Measurements from ENCODE around the gene C1S.
"Not testable (repeated sequence)": the region's sequence is repeated elsewhere in the genome, so short reads cannot be mapped to it uniquely, and the experiment has no call there.

Gene C1S

DNA sequence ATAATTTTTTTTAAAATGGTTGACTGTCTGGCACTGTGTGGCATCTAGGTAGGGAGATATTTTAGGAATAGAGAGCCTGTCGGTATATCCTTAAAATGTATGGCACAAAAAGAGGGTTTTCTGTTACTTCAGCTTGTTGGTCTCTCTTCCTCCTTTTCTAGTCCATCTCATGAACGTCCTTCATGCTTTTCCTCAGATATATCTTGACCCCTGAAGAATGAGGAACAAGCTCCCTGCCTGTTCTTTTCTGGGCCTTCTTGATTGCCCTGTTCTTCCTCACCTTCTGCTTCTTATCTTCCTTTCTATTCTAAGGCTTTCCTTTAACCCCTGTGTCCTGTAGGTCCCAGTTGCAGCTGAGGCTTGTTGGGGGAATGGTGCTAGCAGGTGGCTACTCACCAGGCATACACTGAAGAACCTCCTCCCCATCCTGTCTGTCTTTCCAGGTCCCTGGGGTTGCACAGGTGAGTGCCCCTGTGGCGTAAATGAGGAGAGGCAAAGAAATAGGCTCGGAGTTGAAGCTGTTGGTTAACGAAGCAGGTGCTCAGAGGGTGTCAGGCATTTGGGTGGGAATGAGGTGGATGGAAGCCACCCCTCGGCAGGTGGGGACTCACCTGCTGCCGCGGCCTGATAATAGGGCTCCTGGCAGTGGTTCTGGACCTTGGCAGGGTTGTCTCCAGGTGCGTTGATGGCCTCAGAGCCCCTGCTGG lies 38.9 kb downstream of the C1S start:
- Histone ChIP-seq H3K4me1 (ENCODE audit: control insufficient read depth, insufficient read depth, low read length, poor library complexity, severe bottlenecking) (no peaks in the 10 kb centered on the region), H3K27ac (ENCODE audit: insufficient read depth, low read length, poor library complexity, severe bottlenecking) (no peak overlapping the region), H3K27me3 (replicated peaks; ENCODE audit: control insufficient read depth, insufficient read depth, low read length, poor library complexity, severe bottlenecking) (no peaks in the 10 kb centered on the region), H3K36me3 (ENCODE audit: control insufficient read depth, insufficient read depth, low read length) (peaks cover 19% of the 10 kb centered on the region), H3K4me3 (ENCODE audit: insufficient read depth, low read depth, low read length, poor library complexity, severe bottlenecking) (no peak overlapping the region), H3K9me3 (ENCODE audit: control insufficient read depth, low read length) (no peaks in the 10 kb centered on the region)
- no peak for DNase-seq

DNA sequence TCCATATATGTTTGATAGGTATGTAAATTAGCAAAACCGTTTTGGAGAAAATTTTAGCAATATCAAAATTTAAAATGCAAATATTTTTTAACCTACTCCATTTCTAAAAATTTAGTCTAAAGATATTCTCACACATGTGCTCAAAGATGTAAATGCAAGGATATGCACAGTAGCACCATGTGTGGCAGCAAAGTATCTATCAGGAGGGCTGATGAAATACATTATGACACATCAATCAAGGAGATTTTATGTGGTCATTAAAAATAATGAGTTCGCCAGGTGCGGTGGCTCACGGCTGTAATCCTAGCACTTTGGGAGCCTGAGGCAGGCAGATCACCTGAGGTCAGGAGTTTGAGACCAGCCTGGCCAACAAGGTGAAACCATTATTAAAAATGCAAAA lies 39.7 kb downstream of the C1S start:
- Histone ChIP-seq H3K36me3 (ENCODE audit: control insufficient read depth, insufficient read depth, low read length) (peaks cover 19% of the 10 kb centered on the region), H3K9me3 (ENCODE audit: control insufficient read depth, low read length) (no peaks in the 10 kb centered on the region), H3K4me1 (ENCODE audit: control insufficient read depth, insufficient read depth, low read length, poor library complexity, severe bottlenecking) (no peaks in the 10 kb centered on the region), H3K27ac (ENCODE audit: insufficient read depth, low read length, poor library complexity, severe bottlenecking) (no peak overlapping the region), H3K4me3 (ENCODE audit: insufficient read depth, low read depth, low read length, poor library complexity, severe bottlenecking) (no peak overlapping the region), H3K27me3 (replicated peaks; ENCODE audit: control insufficient read depth, insufficient read depth, low read length, poor library complexity, severe bottlenecking) (no peaks in the 10 kb centered on the region)
- DNase-seq, result no peak

DNA sequence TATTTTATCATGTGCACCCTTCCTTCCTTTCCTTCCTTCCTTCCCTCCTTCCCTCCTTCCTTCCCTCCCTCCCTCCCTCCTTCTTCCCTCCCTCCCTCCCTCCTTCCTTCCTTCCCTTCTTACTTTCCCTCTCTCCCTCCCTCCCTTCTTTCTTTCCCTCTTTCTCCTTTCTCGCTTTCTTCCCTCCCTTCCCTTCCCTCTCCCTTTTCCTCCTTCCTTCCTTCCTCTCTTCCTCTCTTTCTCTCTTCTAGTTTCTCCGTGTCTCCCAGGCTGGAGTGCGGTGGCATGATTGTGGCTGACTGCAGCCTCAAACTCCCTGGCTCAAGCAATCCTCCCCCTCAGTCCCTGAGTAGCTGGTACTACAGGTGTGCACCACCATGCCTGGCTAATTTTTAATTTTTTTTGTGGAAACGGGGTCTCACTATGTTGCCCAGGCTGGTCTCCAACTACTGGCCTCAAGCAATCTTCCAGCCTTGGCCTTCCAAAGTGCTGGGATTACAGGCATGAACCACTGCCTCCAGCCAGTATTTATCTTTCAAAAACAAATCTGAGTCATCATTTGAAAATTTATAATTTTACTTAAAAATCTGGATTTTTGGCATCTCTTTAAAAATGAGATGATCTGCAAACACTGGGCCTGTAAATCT lies 40.7 kb downstream of the C1S start:
- Histone ChIP-seq H3K27ac (ENCODE audit: insufficient read depth, low read length, poor library complexity, severe bottlenecking) (no peak overlapping the region), H3K9me3 (ENCODE audit: control insufficient read depth, low read length) (no peaks in the 10 kb centered on the region), H3K36me3 (ENCODE audit: control insufficient read depth, insufficient read depth, low read length) (peaks cover 19% of the 10 kb centered on the region), H3K4me1 (ENCODE audit: control insufficient read depth, insufficient read depth, low read length, poor library complexity, severe bottlenecking) (no peaks in the 10 kb centered on the region), H3K4me3 (ENCODE audit: insufficient read depth, low read depth, low read length, poor library complexity, severe bottlenecking) (no peak overlapping the region), H3K27me3 (replicated peaks; ENCODE audit: control insufficient read depth, insufficient read depth, low read length, poor library complexity, severe bottlenecking) (no peaks in the 10 kb centered on the region)
- DNase-seq, result no peak

DNA sequence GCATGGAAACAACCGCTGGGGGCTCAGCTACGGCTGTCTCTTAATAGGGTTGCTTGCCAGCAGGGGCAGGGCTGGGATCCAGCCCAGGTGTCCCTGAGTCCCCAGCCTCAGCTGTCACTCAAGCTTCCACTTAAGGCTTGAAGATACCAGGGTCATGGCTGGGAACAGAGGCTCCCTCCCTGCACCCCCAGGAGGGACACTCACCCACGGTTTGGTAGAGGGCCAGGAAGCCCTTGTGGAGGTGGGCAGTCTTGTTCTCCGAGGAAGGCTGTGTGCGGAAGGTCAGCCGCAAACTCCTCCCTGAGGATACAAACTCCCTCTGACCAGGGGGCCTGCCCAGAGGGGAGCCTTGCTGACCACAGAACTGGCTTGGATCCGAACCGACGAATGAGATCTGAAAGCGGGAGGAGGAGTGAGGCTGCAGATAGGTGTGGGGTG lies 41.2 kb downstream of the C1S start:
- Histone ChIP-seq H3K27me3 (replicated peaks; ENCODE audit: control insufficient read depth, insufficient read depth, low read length, poor library complexity, severe bottlenecking) (no peaks in the 10 kb centered on the region), H3K9me3 (ENCODE audit: control insufficient read depth, low read length) (no peaks in the 10 kb centered on the region), H3K27ac (ENCODE audit: insufficient read depth, low read length, poor library complexity, severe bottlenecking) (no peak overlapping the region), H3K36me3 (ENCODE audit: control insufficient read depth, insufficient read depth, low read length) (peaks cover 19% of the 10 kb centered on the region), H3K4me1 (ENCODE audit: control insufficient read depth, insufficient read depth, low read length, poor library complexity, severe bottlenecking) (no peaks in the 10 kb centered on the region), H3K4me3 (ENCODE audit: insufficient read depth, low read depth, low read length, poor library complexity, severe bottlenecking) (no peak overlapping the region)
- DNase-seq, result no peak

DNA sequence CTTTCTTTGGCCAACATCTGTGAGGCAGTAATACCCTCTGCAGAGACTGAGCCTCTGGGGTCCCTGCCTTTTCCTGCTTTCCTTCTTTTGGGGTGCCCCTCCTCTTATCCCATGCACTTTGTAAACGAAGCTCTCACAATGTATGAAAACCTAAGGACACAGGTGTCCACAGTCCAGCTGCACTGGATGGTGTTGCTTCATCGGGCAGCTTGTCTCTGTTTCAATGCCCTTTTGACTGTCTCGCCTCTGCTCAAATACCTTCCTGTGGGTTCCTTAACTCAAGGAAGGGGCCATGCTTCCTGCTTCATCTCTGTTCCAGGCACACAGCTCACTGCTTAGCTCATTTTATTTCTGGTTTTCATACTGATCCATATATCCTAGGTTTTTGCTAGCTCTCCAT lies 42.1 kb downstream of the C1S start:
- Histone ChIP-seq H3K4me3 (ENCODE audit: insufficient read depth, low read depth, low read length, poor library complexity, severe bottlenecking) (no peak overlapping the region), H3K4me1 (ENCODE audit: control insufficient read depth, insufficient read depth, low read length, poor library complexity, severe bottlenecking) (peaks cover under 1% of the 10 kb centered on the region), H3K9me3 (ENCODE audit: control insufficient read depth, low read length) (no peaks in the 10 kb centered on the region), H3K36me3 (ENCODE audit: control insufficient read depth, insufficient read depth, low read length) (peaks cover 19% of the 10 kb centered on the region), H3K27me3 (replicated peaks; ENCODE audit: control insufficient read depth, insufficient read depth, low read length, poor library complexity, severe bottlenecking) (no peaks in the 10 kb centered on the region), H3K27ac (ENCODE audit: insufficient read depth, low read length, poor library complexity, severe bottlenecking) (no peak overlapping the region)
- no peak for DNase-seq

DNA sequence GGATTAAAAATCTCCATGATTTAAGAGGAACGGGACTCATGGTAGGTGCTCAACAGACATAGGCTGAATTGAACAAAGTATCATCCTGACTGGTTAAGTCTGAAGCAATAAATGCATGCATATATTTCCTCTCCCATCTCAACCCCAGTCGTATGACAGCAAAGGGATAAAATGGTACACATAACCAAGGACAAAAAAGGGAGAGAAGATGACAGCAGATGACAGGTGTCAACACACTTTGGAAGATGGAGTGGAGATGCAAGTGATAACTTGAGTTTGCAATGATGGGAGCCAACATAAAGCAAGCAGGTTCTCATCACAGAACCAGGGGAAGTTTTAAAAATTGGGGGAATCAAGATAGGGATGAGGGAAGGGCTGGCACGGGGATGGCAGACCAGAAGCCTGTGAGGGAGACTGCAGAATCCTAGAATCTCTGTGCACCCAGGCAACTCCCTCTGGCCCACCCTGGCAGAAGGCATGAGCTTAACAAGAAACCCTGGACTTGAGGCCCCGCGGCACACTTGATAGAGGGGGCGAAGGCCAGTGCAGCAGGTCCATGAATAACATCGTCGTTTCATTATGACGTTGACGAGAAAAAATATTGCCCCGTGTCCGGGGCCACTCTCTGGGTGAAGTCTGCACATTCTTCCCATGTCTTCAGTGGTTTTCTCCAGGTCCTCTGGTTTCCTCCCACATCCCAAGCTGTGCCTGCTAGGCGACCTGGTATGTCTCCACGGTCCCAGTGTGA lies 43.5 kb downstream of the C1S start:
- Histone ChIP-seq H3K27ac (ENCODE audit: insufficient read depth, low read length, poor library complexity, severe bottlenecking) (no peak overlapping the region), H3K4me3 (ENCODE audit: insufficient read depth, low read depth, low read length, poor library complexity, severe bottlenecking) (no peak overlapping the region), H3K36me3 (ENCODE audit: control insufficient read depth, insufficient read depth, low read length) (peaks cover 14% of the 10 kb centered on the region), H3K9me3 (ENCODE audit: control insufficient read depth, low read length) (no peaks in the 10 kb centered on the region), H3K27me3 (replicated peaks; ENCODE audit: control insufficient read depth, insufficient read depth, low read length, poor library complexity, severe bottlenecking) (no peaks in the 10 kb centered on the region), H3K4me1 (ENCODE audit: control insufficient read depth, insufficient read depth, low read length, poor library complexity, severe bottlenecking) (peaks cover 8% of the 10 kb centered on the region)
- no peak for DNase-seq

DNA sequence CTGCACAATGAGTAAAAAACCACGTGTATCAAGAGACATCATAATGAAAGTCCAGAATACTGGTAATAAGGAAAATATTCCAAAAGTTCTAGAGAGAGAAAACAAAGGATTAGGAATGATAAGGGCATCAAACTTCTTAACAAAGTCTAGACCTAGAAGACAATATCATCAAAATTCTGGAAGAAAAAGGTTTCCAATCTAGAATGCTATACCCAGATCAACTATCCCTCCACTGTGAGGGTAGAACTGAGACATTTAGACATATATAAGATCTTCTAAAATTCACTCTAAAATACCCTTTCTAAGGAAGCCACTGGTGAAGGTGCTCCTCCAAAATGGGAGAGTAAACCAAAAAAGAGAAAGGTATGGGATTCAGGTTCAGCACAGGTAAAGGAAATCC lies 45.6 kb downstream of the C1S start:
- H3K27me3 ChIP-seq (replicated peaks; ENCODE audit: control insufficient read depth, insufficient read depth, low read length, poor library complexity, severe bottlenecking), result no peaks in the 10 kb centered on the region
- H3K4me1 ChIP-seq (ENCODE audit: control insufficient read depth, insufficient read depth, low read length, poor library complexity, severe bottlenecking), result peaks cover 13% of the 10 kb centered on the region
- H3K9me3 ChIP-seq (ENCODE audit: control insufficient read depth, low read length), result no peaks in the 10 kb centered on the region
- H3K36me3 ChIP-seq (ENCODE audit: control insufficient read depth, insufficient read depth, low read length), result peaks cover 5% of the 10 kb centered on the region
- H3K4me3 ChIP-seq (ENCODE audit: insufficient read depth, low read depth, low read length, poor library complexity, severe bottlenecking), result no peak overlapping the region
- DNase-seq, result no peak
- no peak overlapping the region for H3K27ac ChIP-seq (ENCODE audit: insufficient read depth, low read length, poor library complexity, severe bottlenecking)

DNA sequence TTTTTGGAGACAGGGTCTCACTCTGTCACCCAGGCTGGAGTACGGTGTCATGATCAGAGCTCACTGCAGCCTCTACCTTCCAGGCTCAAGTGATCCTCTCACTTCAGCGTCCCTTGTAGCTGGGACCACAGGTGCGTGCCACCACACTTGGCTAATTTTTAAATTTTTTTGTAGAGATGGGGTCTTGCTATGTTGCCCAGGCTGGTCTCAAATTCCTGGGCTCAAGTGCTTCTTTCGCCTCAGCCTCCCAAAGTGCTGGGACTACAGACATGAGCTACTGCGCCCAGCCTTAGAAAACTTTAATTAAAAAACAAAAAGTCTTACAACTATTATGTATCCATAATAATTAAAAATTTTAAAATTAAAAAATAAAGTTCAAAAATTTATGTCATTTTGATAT lies 46.7 kb downstream of the C1S start:
- not testable (repeated sequence) for H3K36me3 ChIP-seq (ENCODE audit: control insufficient read depth, insufficient read depth, low read length); H3K27me3 ChIP-seq (replicated peaks; ENCODE audit: control insufficient read depth, insufficient read depth, low read length, poor library complexity, severe bottlenecking); H3K4me3 ChIP-seq (ENCODE audit: insufficient read depth, low read depth, low read length, poor library complexity, severe bottlenecking); H3K27ac ChIP-seq (ENCODE audit: insufficient read depth, low read length, poor library complexity, severe bottlenecking); H3K9me3 ChIP-seq (ENCODE audit: control insufficient read depth, low read length); DNase-seq
- peaks cover 13% of the 10 kb centered on the region for H3K4me1 ChIP-seq (ENCODE audit: control insufficient read depth, insufficient read depth, low read length, poor library complexity, severe bottlenecking)

DNA sequence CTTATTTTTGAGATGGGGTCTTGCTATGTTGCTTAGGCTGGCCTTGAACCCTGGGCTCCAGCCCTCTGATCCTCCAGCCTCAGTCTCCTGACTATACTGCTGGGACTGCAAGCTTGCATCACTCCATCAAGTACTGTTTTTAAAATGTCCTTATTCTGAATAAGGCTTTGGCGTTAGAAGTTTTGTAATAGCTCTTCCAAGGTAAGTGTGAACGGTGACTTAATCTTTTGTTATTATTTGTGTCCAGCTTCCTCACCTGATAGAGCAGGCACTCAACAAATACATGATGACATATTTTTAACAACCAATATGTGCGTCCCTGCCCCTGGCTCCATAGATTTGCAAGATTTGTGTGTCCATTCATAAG lies 47.1 kb downstream of the C1S start:
- H3K9me3 ChIP-seq (ENCODE audit: control insufficient read depth, low read length), result no peaks in the 10 kb centered on the region
- no peak for DNase-seq
- peak overlapping the region; percentile 77 for H3K27ac ChIP-seq (ENCODE audit: insufficient read depth, low read length, poor library complexity, severe bottlenecking)

More for the DNA sequence above, 47.1 kb downstream of the C1S start:
- Histone ChIP-seq H3K4me1 (ENCODE audit: control insufficient read depth, insufficient read depth, low read length, poor library complexity, severe bottlenecking) (peaks cover 13% of the 10 kb centered on the region), H3K27me3 (replicated peaks; ENCODE audit: control insufficient read depth, insufficient read depth, low read length, poor library complexity, severe bottlenecking) (no peaks in the 10 kb centered on the region), H3K36me3 (ENCODE audit: control insufficient read depth, insufficient read depth, low read length) (peaks cover 5% of the 10 kb centered on the region), H3K4me3 (ENCODE audit: insufficient read depth, low read depth, low read length, poor library complexity, severe bottlenecking) (peak overlapping the region; percentile 64)
